Measurements from ENCODE around the gene CDK1.

Gene CDK1

DNA sequence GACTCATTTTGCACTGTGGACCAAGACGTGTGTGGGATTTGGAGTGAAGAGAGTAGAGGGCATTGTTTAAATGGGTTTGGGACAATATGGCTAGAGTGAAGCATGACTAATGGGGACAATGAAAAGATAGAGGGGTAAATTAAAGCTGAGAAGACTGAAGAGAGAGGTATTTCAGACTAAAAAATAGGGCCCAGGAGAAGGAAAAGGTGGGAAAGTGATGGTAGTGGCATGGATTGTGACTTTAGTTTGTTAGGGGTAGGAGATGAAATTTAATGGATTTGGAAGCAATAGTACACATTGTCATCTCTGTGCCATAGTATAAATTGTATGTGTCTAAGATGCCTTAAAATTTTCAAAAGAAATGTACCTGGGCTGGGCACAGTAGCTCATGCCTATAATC, 18.2 kb downstream of the CDK1 start:
- DNase-seq (ENCODE audit: insufficient read length, low spot score) (no peak), FAIRE-seq (no peak)
- TF ChIP-seq POLR2AphosphoS5 (IDR thresholded peaks at IDR 0.05; ENCODE audit: low read depth, low read length) (0 out of 2 replicates have a peak, but pooled peaks have one; percentile 12), TAF1 (IDR thresholded peaks at IDR 0.05; ENCODE audit: low read depth, low read length) (no peak), PAX5 (IDR thresholded peaks at IDR 0.05; ENCODE audit: insufficient read depth, low read length, severe bottlenecking) (no peak), POLR2A (IDR thresholded peaks at IDR 0.05; ENCODE audit: low read depth, low read length) (no peak), POU2F2 (IDR thresholded peaks at IDR 0.05; ENCODE audit: low read depth, low read length) (no peak), SPI1 (IDR thresholded peaks at IDR 0.05; ENCODE audit: low read depth, low read length) (no peak)

DNA sequence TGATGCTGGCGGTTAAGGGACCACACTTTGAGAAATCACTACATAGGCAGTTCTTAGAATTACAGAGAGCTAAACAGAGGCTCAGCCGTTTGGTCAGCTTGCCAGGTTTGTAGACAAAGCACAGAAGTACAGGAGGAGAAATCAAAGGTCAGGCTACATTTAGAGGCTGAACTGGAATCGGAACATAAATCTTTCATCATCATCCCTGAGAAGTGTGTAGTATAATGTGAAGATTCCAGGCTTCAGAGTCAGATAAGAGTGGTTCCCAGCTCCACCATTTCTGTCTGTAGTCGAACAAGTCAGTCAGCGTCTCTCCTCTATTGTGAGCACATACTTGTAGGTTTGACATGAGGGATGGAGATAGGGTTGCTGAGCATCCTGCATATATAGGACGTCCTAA, 18.9 kb downstream of the CDK1 start:
- no peak for DNase-seq (ENCODE audit: insufficient read length, low spot score)
- no peak for FAIRE-seq

DNA sequence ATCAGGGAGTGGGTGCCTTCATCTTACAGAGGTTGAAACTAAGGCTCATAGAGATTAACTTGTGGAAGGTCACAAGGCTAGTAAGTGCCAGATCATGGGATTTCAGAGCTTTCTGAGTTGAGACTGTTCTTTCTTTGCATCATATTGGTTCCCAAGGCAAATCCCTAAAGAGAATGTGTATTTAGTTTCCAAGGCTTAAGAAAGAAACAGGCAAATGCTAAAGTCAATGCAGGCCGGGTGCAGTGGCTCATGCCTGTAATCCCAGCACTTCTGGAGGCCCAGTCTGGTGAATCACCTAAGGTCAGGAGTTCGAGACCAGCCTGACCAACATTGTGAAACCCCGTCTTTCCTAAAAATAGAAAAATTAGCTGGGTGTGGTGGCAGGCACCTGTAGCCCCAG, 19.8 kb downstream of the CDK1 start:
- TF ChIP-seq TAF1 (IDR thresholded peaks at IDR 0.05; ENCODE audit: low read depth, low read length) (no peak), PAX5 (IDR thresholded peaks at IDR 0.05; ENCODE audit: insufficient read depth, low read length, severe bottlenecking) (no peak), POU2F2 (IDR thresholded peaks at IDR 0.05; ENCODE audit: low read depth, low read length) (no peak), POLR2AphosphoS5 (IDR thresholded peaks at IDR 0.05; ENCODE audit: low read depth, low read length) (no peak), POLR2A (IDR thresholded peaks at IDR 0.05; ENCODE audit: low read depth, low read length) (no peak), SPI1 (IDR thresholded peaks at IDR 0.05; ENCODE audit: low read depth, low read length) (no peak)
- DNase-seq (ENCODE audit: insufficient read length, low spot score), result no peak

More for the DNA sequence above, 18.9 kb downstream of the CDK1 start:
- no peak for TF ChIP-seq POLR2AphosphoS5 (IDR thresholded peaks at IDR 0.05; ENCODE audit: low read depth, low read length)
- no peak for TF ChIP-seq PAX5 (IDR thresholded peaks at IDR 0.05; ENCODE audit: insufficient read depth, low read length, severe bottlenecking)
- no peak for TF ChIP-seq TAF1 (IDR thresholded peaks at IDR 0.05; ENCODE audit: low read depth, low read length)
- TF ChIP-seq SPI1 (IDR thresholded peaks at IDR 0.05; ENCODE audit: low read depth, low read length), result no peak
- no peak for TF ChIP-seq POU2F2 (IDR thresholded peaks at IDR 0.05; ENCODE audit: low read depth, low read length)
- no peak for TF ChIP-seq POLR2A (IDR thresholded peaks at IDR 0.05; ENCODE audit: low read depth, low read length)

DNA sequence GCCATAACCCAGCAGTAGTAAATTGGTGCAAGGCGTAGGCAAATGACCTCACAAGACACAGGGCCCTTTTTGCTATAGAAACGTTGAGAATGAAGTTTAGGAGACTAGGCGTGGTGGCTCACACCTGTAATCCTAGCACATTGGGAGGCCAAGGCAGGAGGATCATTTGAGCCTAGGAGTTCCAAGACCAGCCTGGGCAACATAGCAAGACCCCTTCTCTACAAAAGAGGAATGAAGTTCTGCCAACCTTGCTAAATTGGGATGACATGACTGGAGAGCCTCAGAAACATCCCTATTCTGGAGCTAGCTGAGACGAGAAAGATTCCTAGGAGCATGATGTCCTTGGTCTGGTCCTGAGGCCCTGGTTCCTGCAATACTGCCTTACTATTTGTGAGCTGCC, 20.6 kb downstream of the CDK1 start:
- TF ChIP-seq POU2F2 (IDR thresholded peaks at IDR 0.05; ENCODE audit: low read depth, low read length) (no peak), PAX5 (IDR thresholded peaks at IDR 0.05; ENCODE audit: insufficient read depth, low read length, severe bottlenecking) (no peak)
- FAIRE-seq (no peak), DNase-seq (ENCODE audit: insufficient read length, low spot score) (no peak)

More for the DNA sequence above, 19.8 kb downstream of the CDK1 start:
- FAIRE-seq, result no peak

DNA sequence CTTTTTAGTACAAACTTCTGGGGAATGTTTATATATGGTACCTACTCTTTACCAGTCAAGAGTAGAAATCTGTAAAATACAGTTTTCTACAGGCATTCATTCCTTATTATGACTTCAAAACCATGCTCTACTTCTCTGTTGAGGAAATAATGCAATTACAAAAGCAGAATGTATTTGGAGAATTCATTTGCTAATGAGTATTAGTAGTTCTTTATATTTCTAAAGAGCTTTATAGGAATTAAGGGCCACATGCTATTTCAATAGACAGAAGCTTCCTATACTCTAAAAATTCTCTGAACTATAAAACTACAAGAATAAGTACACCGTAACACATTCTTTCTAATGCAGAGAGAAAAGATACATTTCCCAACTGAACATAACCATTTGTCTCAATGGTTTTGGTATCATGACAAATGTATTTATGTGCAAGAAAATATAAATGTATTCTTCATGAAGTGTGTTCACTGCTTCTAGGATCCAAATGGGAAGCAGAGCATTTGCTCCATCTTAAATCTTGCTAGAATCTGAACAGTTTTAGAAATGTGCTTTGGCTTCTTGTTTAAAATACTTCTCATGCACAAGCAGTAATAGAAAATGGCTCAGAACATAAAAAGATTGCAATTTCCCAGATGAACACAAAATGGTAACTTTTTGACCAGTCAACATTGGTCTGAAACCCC, 21.8 kb downstream of the CDK1 start:
- TF ChIP-seq TAF1 (IDR thresholded peaks at IDR 0.05; ENCODE audit: low read depth, low read length) (no peak), SPI1 (IDR thresholded peaks at IDR 0.05; ENCODE audit: low read depth, low read length) (no peak), POLR2AphosphoS5 (IDR thresholded peaks at IDR 0.05; ENCODE audit: low read depth, low read length) (no peak), PAX5 (IDR thresholded peaks at IDR 0.05; ENCODE audit: insufficient read depth, low read length, severe bottlenecking) (no peak), POU2F2 (IDR thresholded peaks at IDR 0.05; ENCODE audit: low read depth, low read length) (no peak), POLR2A (IDR thresholded peaks at IDR 0.05; ENCODE audit: low read depth, low read length) (no peak)
- DNase-seq (ENCODE audit: insufficient read length, low spot score) (no peak), FAIRE-seq (no peak)

DNA sequence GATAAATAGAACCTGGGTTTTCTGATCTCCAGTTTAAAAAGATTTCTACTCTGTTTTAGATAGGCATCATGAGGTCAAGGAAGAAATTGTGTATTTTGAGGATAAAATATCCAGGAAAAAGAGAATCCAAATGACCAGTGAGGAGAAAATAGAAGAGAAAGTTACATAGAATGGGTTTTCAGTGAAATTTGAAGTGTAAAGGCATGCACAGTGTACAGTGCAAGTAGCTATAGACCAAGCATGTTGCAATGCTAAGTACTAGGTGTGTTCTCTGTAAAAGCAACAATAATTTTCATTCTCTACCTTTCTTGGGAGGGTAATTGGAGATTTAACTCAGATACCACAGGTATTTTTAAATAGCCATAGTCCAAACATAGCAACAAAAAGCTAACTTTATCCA, 22.6 kb downstream of the CDK1 start:
- DNase-seq (ENCODE audit: insufficient read length, low spot score) (no peak), FAIRE-seq (no peak)
- TF ChIP-seq POU2F2 (IDR thresholded peaks at IDR 0.05; ENCODE audit: low read depth, low read length) (no peak), PAX5 (IDR thresholded peaks at IDR 0.05; ENCODE audit: insufficient read depth, low read length, severe bottlenecking) (no peak), POLR2A (IDR thresholded peaks at IDR 0.05; ENCODE audit: low read depth, low read length) (no peak), TAF1 (IDR thresholded peaks at IDR 0.05; ENCODE audit: low read depth, low read length) (no peak), POLR2AphosphoS5 (IDR thresholded peaks at IDR 0.05; ENCODE audit: low read depth, low read length) (no peak), SPI1 (IDR thresholded peaks at IDR 0.05; ENCODE audit: low read depth, low read length) (no peak)

DNA sequence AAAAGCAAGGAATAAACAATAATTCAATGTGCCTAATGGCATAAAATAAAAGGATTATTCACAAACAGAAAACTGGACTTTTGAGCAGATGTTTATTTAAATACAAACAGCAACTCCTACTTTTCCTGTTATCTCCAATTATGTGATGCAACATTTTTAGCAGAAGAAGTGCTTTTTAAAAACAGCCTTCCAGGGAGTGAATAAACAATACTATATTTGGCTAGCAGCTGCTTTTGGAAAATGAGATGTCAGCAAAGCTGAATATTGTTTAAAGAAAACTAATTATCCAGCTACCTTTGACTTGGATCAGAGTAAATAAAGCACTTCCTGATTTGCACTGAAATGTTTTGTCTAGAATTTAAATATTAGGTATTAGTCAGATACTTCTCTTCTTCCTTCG, 23.2 kb downstream of the CDK1 start:
- FAIRE-seq (no peak), DNase-seq (ENCODE audit: insufficient read length, low spot score) (no peak)
- TF ChIP-seq SPI1 (IDR thresholded peaks at IDR 0.05; ENCODE audit: low read depth, low read length), result no peak
- no peak for TF ChIP-seq TAF1 (IDR thresholded peaks at IDR 0.05; ENCODE audit: low read depth, low read length)
- TF ChIP-seq POU2F2 (IDR thresholded peaks at IDR 0.05; ENCODE audit: low read depth, low read length), result no peak
- no peak for TF ChIP-seq PAX5 (IDR thresholded peaks at IDR 0.05; ENCODE audit: insufficient read depth, low read length, severe bottlenecking)
- no peak for TF ChIP-seq POLR2AphosphoS5 (IDR thresholded peaks at IDR 0.05; ENCODE audit: low read depth, low read length)
- no peak for TF ChIP-seq POLR2A (IDR thresholded peaks at IDR 0.05; ENCODE audit: low read depth, low read length)

DNA sequence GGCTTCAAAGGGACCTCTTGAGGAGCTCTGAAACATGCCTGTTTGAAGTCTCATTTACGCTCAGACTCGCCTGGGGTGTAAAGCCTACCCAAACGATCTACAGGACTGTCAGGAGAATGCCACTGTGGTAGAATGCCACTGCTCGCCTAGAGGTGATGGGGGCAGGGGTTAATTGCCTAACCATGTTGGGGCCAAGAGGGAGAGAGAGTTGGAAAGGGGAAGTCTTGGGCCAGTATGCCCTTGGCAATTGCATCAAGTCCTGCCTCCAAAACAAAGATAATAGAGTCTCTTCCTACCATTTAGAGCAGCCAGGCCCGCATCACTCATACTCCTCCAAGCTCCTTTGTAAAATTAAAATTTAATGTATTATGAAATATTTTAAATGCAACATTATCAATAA, 25.2 kb downstream of the CDK1 start:
- FAIRE-seq (no peak), DNase-seq (ENCODE audit: insufficient read length, low spot score) (no peak)
- TF ChIP-seq TAF1 (IDR thresholded peaks at IDR 0.05; ENCODE audit: low read depth, low read length) (no peak), POU2F2 (IDR thresholded peaks at IDR 0.05; ENCODE audit: low read depth, low read length) (no peak), POLR2A (IDR thresholded peaks at IDR 0.05; ENCODE audit: low read depth, low read length) (no peak), POLR2AphosphoS5 (IDR thresholded peaks at IDR 0.05; ENCODE audit: low read depth, low read length) (no peak), SPI1 (IDR thresholded peaks at IDR 0.05; ENCODE audit: low read depth, low read length) (no peak), PAX5 (IDR thresholded peaks at IDR 0.05; ENCODE audit: insufficient read depth, low read length, severe bottlenecking) (no peak)

DNA sequence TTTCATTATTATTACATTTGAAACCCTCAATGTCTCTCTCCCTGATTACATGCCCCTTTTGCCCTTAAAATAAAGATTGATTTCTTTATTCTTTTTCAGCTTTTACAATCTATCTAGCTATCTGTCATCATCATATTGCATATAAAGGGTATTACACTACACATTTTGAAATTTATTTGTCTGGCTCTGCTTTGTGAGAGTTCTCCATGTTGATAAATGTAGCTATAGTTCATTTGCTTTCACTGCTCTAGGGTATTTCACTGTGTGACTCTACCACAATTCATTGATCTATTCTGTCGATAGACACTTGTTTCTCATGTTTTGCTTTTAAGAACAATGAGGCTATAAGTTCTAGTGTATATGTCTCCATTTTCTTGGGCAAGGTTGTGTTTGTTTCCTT, 25.6 kb downstream of the CDK1 start:
- TF ChIP-seq POLR2A (IDR thresholded peaks at IDR 0.05; ENCODE audit: low read depth, low read length), result no peak
- no peak for TF ChIP-seq SPI1 (IDR thresholded peaks at IDR 0.05; ENCODE audit: low read depth, low read length)
- no peak for TF ChIP-seq PAX5 (IDR thresholded peaks at IDR 0.05; ENCODE audit: insufficient read depth, low read length, severe bottlenecking)
- TF ChIP-seq TAF1 (IDR thresholded peaks at IDR 0.05; ENCODE audit: low read depth, low read length), result no peak
- no peak for TF ChIP-seq POLR2AphosphoS5 (IDR thresholded peaks at IDR 0.05; ENCODE audit: low read depth, low read length)
- TF ChIP-seq POU2F2 (IDR thresholded peaks at IDR 0.05; ENCODE audit: low read depth, low read length), result no peak
- DNase-seq (ENCODE audit: insufficient read length, low spot score), result no peak
- FAIRE-seq, result no peak

DNA sequence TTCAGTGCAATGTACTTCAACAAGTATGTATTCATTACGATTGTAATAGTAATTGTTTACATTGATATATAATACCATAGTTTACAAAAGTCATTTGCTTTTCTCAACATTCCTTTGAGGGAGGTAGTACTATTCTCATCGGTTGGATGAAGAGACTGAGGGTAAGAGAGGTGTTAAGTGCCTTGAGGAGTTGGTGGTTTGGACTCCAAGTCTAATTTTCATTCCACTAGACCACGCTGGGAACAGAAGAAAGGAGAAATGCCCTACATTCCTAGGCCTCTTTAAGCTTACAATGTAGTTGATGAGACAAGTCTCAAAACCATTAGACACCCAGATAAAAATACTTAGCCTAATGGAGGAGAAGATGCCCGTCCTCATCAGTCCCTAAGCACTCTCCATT, 28.6 kb downstream of the CDK1 start:
- no peak for FAIRE-seq
- no peak for TF ChIP-seq SPI1 (IDR thresholded peaks at IDR 0.05; ENCODE audit: low read depth, low read length)
- TF ChIP-seq POU2F2 (IDR thresholded peaks at IDR 0.05; ENCODE audit: low read depth, low read length), result no peak
- TF ChIP-seq POLR2AphosphoS5 (IDR thresholded peaks at IDR 0.05; ENCODE audit: low read depth, low read length), result no peak
- TF ChIP-seq TAF1 (IDR thresholded peaks at IDR 0.05; ENCODE audit: low read depth, low read length), result no peak
- TF ChIP-seq POLR2A (IDR thresholded peaks at IDR 0.05; ENCODE audit: low read depth, low read length), result no peak
- no peak for TF ChIP-seq PAX5 (IDR thresholded peaks at IDR 0.05; ENCODE audit: insufficient read depth, low read length, severe bottlenecking)
- DNase-seq (ENCODE audit: insufficient read length, low spot score), result no peak
